GM18951 (cell line): ENCODE data around the gene SNORC.

ENCODE experiments used
- POLR2A ChIP-seq: IDR thresholded peaks from 4 replicates; pipeline ENCODE4 v1.6.1; 2011; ENCODE audit warnings: mild to moderate bottlenecking; ENCODE audit not compliant: insufficient read length, insufficient read depth; ENCODE audit errors: extremely low read depth
- in situ Hi-C: fragments of 300-500 bp; cut with MboI; formaldehyde crosslinking; loops from one replicate; pipeline ENCODE4 v1.12.0; 2022; ENCODE audit warnings: low sequenced_read_pairs, mixed read lengths, inconsistent platforms; ENCODE audit not compliant: unreplicated experiment

SNORC gene

GRCh38 chr2:232920760-232921159, 50.7 kb downstream of the SNORC start:
- no peak for TF ChIP-seq POLR2A
- in situ Hi-C loops, result no loop called here

DNA sequence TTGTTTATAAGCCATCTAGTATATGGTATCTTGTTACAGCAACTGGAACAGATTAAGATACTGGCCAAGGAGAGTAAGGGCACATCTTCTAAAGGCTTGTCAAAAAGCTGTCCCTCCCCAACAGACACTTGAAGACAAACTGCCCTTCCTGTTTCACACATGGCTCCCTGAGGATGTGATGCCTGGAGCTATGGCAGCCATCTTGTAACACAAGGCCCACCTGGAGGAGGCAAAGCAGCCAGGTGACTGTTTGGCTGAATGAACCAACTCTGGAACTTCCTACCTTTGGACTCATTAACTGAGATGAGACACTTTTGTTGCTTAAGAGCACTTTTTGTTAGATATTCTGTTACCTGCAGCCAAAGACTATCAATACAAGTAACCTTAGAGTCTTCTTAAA, 54.4 kb downstream of the SNORC start:
- no peak for TF ChIP-seq POLR2A
- in situ Hi-C loops, result no loop called here

DNA sequence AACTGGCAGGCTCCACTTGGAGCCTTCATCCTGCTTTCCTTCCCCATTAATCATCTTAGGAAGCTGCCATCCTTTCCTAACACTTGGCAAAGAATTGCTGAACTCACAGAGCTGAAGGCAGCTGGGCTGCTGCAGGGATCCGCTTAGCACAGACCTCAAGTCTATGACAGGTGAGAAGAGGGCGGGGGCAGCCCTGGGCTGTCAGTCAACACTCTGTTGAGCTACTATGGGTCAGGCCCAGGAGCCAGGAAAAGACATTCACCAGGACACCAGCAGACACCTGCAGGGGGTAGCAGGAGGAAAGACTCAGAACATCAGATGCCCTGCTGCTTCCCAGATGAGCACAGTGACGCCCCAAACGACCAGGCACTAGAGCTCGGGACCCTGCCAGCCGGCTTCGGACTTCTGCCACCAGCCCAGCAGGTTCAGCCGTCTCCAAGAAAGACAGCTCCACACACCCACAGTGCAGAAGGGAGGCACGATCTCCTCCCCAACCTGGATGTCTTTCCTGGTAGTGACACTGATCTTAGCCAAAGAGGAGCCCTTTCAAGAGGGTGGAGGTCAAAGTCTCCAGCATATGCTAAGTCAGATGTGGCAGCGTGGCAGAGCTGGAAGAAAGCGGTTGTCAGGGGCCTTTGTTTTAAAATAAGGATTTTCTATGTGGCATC, 55.2 kb downstream of the SNORC start:
- TF ChIP-seq POLR2A, result no peak
- in situ Hi-C loops, result no loop called here

- no peak for TF ChIP-seq POLR2A
- in situ Hi-C loops, result no loop called here
Observed at GRCh38 chr2:232925821-232926156, 55.7 kb downstream of the SNORC start.

- no peak for TF ChIP-seq POLR2A
- in situ Hi-C loops, result no loop called here
Observed at GRCh38 chr2:232926431-232926939, 56.4 kb downstream of the SNORC start.

GRCh38 chr2:232927032-232927792, 57.1 kb downstream of the SNORC start:
- no peak for TF ChIP-seq POLR2A
- in situ Hi-C loops, result no loop called here

DNA sequence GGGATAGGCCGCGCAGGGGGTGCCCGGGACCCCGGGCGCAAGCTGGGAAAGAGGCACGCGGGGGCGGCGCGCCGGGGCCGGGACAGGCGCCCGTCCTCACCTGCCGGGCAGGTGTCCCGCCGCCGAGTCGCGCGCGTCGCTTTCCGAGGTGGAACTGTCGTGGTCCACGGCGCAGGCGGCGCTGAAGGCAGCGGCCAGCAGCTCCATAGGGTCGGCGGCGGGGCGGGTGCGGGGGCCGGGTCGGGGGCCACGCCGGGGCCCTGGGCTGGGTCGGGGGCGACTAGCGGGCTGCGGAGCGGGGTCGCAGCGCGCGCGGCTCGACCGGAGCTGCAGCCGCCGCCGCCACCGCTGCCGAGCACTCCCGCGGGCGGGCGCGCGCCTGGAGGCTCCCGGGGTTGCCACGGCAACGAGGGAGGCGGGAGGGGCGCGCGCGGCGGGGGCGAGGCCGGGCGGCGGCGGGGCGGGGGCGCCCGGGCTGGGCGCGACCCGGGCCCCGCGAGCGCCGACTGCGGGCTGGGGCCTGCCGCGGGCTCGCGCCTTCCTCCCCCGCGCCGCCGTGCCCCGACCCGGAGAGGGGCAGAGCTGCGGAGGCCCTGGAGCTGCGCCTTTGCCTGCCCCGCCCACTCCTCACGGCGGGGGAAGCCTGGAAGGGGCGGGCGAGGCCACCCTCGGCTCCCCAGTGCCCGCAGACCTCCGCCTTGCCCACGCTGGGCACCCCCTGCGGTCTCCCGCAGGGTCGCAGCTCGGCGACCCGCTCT, 57.9 kb downstream of the SNORC start:
- in situ Hi-C loops, result no loop called here
- TF ChIP-seq POLR2A, result no peak
